SH-SY5Y (cell line): Measurements from ENCODE around the gene GUCY2D.

Experiments used
- GATA2 ChIP-seq: IDR thresholded peaks from 2 replicates; pipeline ENCODE4 v1.6.1; 2011; ENCODE audit warnings: mild to moderate bottlenecking, low read depth, low read length
- GATA3 ChIP-seq: IDR thresholded peaks from 2 replicates; pipeline ENCODE4 v1.6.1; 2011; ENCODE audit warnings: low read depth, mild to moderate bottlenecking, low read length, moderate library complexity

- TF ChIP-seq GATA2 (no peak), GATA3 (no peak)
Observed at GRCh38 chr17:8067806-8068205, 65.4 kb downstream of the GUCY2D start.
